Liver (tissue), 9 donors: Measurements from ENCODE around the gene SPHK1. TPM values are rescaled to one million over a fixed set of nuclear protein-coding genes. Genes with fewer than 3 reads are reported as not detected.

ENCODE experiments used
- DNase-seq: peaks from one replicate; pipeline ENCODE4 v3.0.0-alpha.2; 2017; ENCODE audit warnings: low spot score
- H3K27ac ChIP-seq, 2 donors: one replicate each; pipeline ENCODE4 v1.7.0; 2013; ENCODE audit warnings: inconsistent platforms in 2 of 2, low read length in 2 of 2, control low read depth in 1 of 2, low read depth in 1 of 2, mild to moderate bottlenecking in 1 of 2
- H3K27me3 ChIP-seq, 4 donors: one replicate each; pipeline versions ENCODE4 v1.6.1 to v1.7.0; 2013; ENCODE audit warnings: low read length in 3 of 4, inconsistent platforms in 1 of 4, mild to moderate bottlenecking in 1 of 4, moderate library complexity in 1 of 4; ENCODE audit not compliant: control insufficient read depth in 4 of 4, insufficient read depth in 4 of 4
- H3K36me3 ChIP-seq, 4 donors: one replicate each; pipeline versions ENCODE4 v1.6.1 to v1.7.0; 2013; ENCODE audit warnings: low read length in 3 of 4, mild to moderate bottlenecking in 3 of 4, low read depth in 1 of 4, moderate library complexity in 1 of 4; ENCODE audit not compliant: control insufficient read depth in 4 of 4, insufficient read depth in 3 of 4
- H3K4me1 ChIP-seq, 4 donors: one replicate each; pipeline versions ENCODE4 v1.6.1 to v1.7.0; 2013; ENCODE audit warnings: low read length in 3 of 4, mild to moderate bottlenecking in 3 of 4, moderate library complexity in 1 of 4; ENCODE audit not compliant: control insufficient read depth in 4 of 4, insufficient read depth in 4 of 4
- H3K4me3 ChIP-seq, 3 donors: one replicate each; pipeline versions ENCODE4 v1.6.1 to v1.7.0; 2013; ENCODE audit warnings: low read length in 3 of 3, control low read depth in 1 of 3, low read depth in 1 of 3, mild to moderate bottlenecking in 1 of 3
- H3K9ac ChIP-seq, 2 donors: one replicate each; pipeline ENCODE4 v1.7.0; 2013; ENCODE audit warnings: low read length in 2 of 2, mild to moderate bottlenecking in 2 of 2, moderate library complexity in 2 of 2, control low read depth in 1 of 2, low read depth in 1 of 2
- H3K9me3 ChIP-seq, 4 donors: one replicate each; pipeline versions ENCODE4 v1.6.1 to v1.7.0; 2013; ENCODE audit warnings: low read length in 3 of 4; ENCODE audit not compliant: control insufficient read depth in 4 of 4
- ATF3 ChIP-seq: IDR thresholded peaks from 2 replicates; pipeline ENCODE4 v1.6.1; 2016; ENCODE audit warnings: antibody characterized with exemption
- CTCF ChIP-seq: fragments of 150-350 bp; IDR thresholded peaks from 2 replicates; pipeline ENCODE4 v1.5.1; 2017; ENCODE audit warnings: improper control_type of control experiment, low read depth, low read length; ENCODE audit not compliant: missing input control
- EGR1 ChIP-seq, 2 donors: IDR thresholded peaks; 2 replicates each; pipeline ENCODE4 v1.6.1; 2016 to 2018; ENCODE audit warnings: antibody characterized with exemption in 2 of 2, low read depth in 2 of 2
- FOXA1 ChIP-seq: IDR thresholded peaks from 2 replicates; pipeline ENCODE4 v1.6.1; 2016; ENCODE audit warnings: antibody characterized with exemption
- FOXA2 ChIP-seq: IDR thresholded peaks from 2 replicates; pipeline ENCODE4 v1.6.1; 2016; ENCODE audit warnings: antibody characterized with exemption
- GABPA ChIP-seq, 2 donors: IDR thresholded peaks in 1 of 2; conservative IDR thresholded peaks in 1 of 2; 2 replicates each; pipeline ENCODE4 v1.6.1; 2016; ENCODE audit warnings: antibody characterized with exemption in 2 of 2, mild to moderate bottlenecking in 1 of 2, moderate library complexity in 1 of 2
- HNF4A ChIP-seq, 2 donors: conservative IDR thresholded peaks; 2 replicates each; pipeline ENCODE4 v1.6.1; 2016; ENCODE audit warnings: antibody characterized with exemption in 2 of 2, mild to moderate bottlenecking in 2 of 2
- HNF4G ChIP-seq: IDR thresholded peaks from 2 replicates; pipeline ENCODE4 v1.6.1; 2016; ENCODE audit warnings: antibody characterized with exemption
- JUND ChIP-seq, 2 donors: IDR thresholded peaks; 2 replicates each; pipeline ENCODE4 v1.6.1; 2016; ENCODE audit warnings: antibody characterized with exemption in 2 of 2
- MAX ChIP-seq: IDR thresholded peaks from 2 replicates; pipeline ENCODE4 v1.6.1; 2016; ENCODE audit warnings: antibody characterized with exemption
- NR2F2 ChIP-seq: IDR thresholded peaks from 2 replicates; pipeline ENCODE4 v1.6.1; 2016; ENCODE audit warnings: antibody characterized with exemption
- RAD21 ChIP-seq, 2 donors: IDR thresholded peaks; 2 replicates each; pipeline ENCODE4 v1.6.1; 2016; ENCODE audit warnings: antibody characterized with exemption in 2 of 2, mild to moderate bottlenecking in 2 of 2
- REST ChIP-seq: IDR thresholded peaks from 2 replicates; pipeline ENCODE4 v1.6.1; 2016; ENCODE audit warnings: antibody characterized with exemption, mild to moderate bottlenecking
- RXRA ChIP-seq, 2 donors: IDR thresholded peaks; 2 replicates each; pipeline ENCODE4 v1.6.1; 2017 to 2018; ENCODE audit warnings: antibody characterized with exemption in 2 of 2, mild to moderate bottlenecking in 1 of 2
- SP1 ChIP-seq: IDR thresholded peaks from 2 replicates; pipeline ENCODE4 v1.6.1; 2018; ENCODE audit warnings: antibody characterized with exemption, mild to moderate bottlenecking
- TAF1 ChIP-seq: conservative IDR thresholded peaks from 2 replicates; pipeline ENCODE4 v1.6.1; 2016; ENCODE audit warnings: antibody characterized with exemption, mild to moderate bottlenecking
- YY1 ChIP-seq: IDR thresholded peaks from 2 replicates; pipeline ENCODE4 v1.6.1; 2016; ENCODE audit warnings: antibody characterized with exemption, mild to moderate bottlenecking
- ZBTB33 ChIP-seq: IDR thresholded peaks from 2 replicates; pipeline ENCODE4 v1.6.1; 2016; ENCODE audit warnings: antibody characterized with exemption
- WGBS: extraction: QIAGEN DNeasy Blood & Tissue Kit; methylation state at CpG from one replicate; pipeline ENCODE4 v1.1.7; 2013; 5-methylcytosine and 5-hydroxymethylcytosine counted together
- polyA plus RNA-seq, 2 donors: library from polyadenylated mRNA; stranded (reverse) in 1 of 2; unstranded in 1 of 2; fragments of 200-250 nt in 1 of 2; fragments of >200 nt in 1 of 2; fragmentation: Nextera tagmentation in 1 of 2; extraction: Ambion mirVana in 1 of 2; gene quantifications; one replicate each; pipeline versions ENCODE4 v1.2.1 to v1.2.3, GENCODE V29; 2013 to 2015
- total RNA-seq, 2 donors: library from RNA; depleted of rRNA; stranded (reverse); fragments of >200 nt; gene quantifications; one replicate each; pipeline ENCODE4 v1.2.3, GENCODE V29; 2014
- donor health status: healthy.
- donor health status: healthy.
- donor health status: healthy.
- donor health status: healthy.
- donor health status: healthy.

Gene SPHK1
- total and polyA plus RNA-seq, 4 donors: 0.89 to 11.4 (median 1.1) TPM

GRCh38 chr17:76415786-76416185, 31.4 kb downstream of the SPHK1 start:
- no peak for TF ChIP-seq JUND (IDR thresholded peaks at IDR 0.05)
- 90% methylated on average over 15 of the region's 15 CpGs for WGBS
- H3K9ac ChIP-seq: no peak overlapping the region
- H3K4me1 ChIP-seq: peaks cover 0 to 8% (median 0%) of the 10 kb centered on the region in 4 donors
- no peaks in the 10 kb centered on the region for H3K9me3 ChIP-seq
- no peak overlapping the region for H3K4me3 ChIP-seq
- H3K27ac ChIP-seq: no peak overlapping the region
- DNase-seq: no peak
- no peaks in the 10 kb centered on the region for H3K27me3 ChIP-seq
- no peaks in the 10 kb centered on the region for H3K36me3 ChIP-seq

GRCh38 chr17:76416457-76416856, 32.0 kb downstream of the SPHK1 start:
- TF ChIP-seq ATF3 (no peak), RXRA (IDR thresholded peaks at IDR 0.05) (no peak), FOXA1 (no peak), FOXA2 (no peak), GABPA (IDR thresholded peaks at IDR 0.05 in 1 of 2, conservative IDR thresholded peaks at IDR 0.05 in 1 of 2) (no peak), MAX (no peak), HNF4G (no peak), JUND (IDR thresholded peaks at IDR 0.05) (no peak), TAF1 (no peak), SP1 (no peak), ZBTB33 (no peak), RAD21 (IDR thresholded peaks at IDR 0.05) (no peak), YY1 (no peak), REST (no peak), EGR1 (IDR thresholded peaks at IDR 0.05; ENCODE audit: low read depth in 2 of 2) (no peak), NR2F2 (no peak), CTCF (no peak), HNF4A (conservative IDR thresholded peaks at IDR 0.05) (no peak)
- H3K9ac ChIP-seq: no peak overlapping the region
- no peaks in the 10 kb centered on the region for H3K27me3 ChIP-seq
- no peak overlapping the region for H3K27ac ChIP-seq
- no peak overlapping the region for H3K4me3 ChIP-seq
- no peaks in the 10 kb centered on the region for H3K9me3 ChIP-seq
- no peaks in the 10 kb centered on the region for H3K36me3 ChIP-seq
- DNase-seq: no peak
- peaks cover 0 to 8% (median 0%) of the 10 kb centered on the region in 4 donors for H3K4me1 ChIP-seq
- 96% methylated on average over 6 of the region's 6 CpGs for WGBS
